WTC11 (cell line): ENCODE results near the gene KRTAP9-2. TPM values are rescaled to one million over a fixed set of nuclear protein-coding genes. Genes with fewer than 3 reads are reported as not detected.

Experiments used
- ATAC-seq: fragments of 200-7000 bp; cut with Tn5 transposase; 2 replicates; pipeline ENCODE4 v1.10.0; 2021; ENCODE audit warnings: mild to moderate bottlenecking, moderate library complexity
- CTCF ChIA-PET: fragments of 300-600 bp; sonication (Branson Sonifier 250); formaldehyde crosslinking; loops from one replicate; lab custom pipeline; 2021; ENCODE audit warnings: antibody characterized with exemption; lab: Charles Lee
- POLR2A ChIA-PET: fragments of 350-600 bp; sonication (Branson Sonifier 250); formaldehyde crosslinking; loops from one replicate; lab custom pipeline; 2021; ENCODE audit warnings: antibody characterized with exemption; lab: Charles Lee
- DNase-seq: peaks from one replicate; pipeline ENCODE4 v3.0.0; 2021; ENCODE audit warnings: low spot score
- H3K27ac Mint-ChIP-seq: 2 replicates; pipeline ENCODE4 v1.8.0; 2021; ENCODE audit warnings: mixed read lengths
- H3K27me3 Mint-ChIP-seq: 2 replicates; pipeline ENCODE4 v1.8.0; 2021; ENCODE audit warnings: low read depth, mild to moderate bottlenecking, moderate library complexity, mixed read lengths
- H3K36me3 Mint-ChIP-seq: 2 replicates; pipeline ENCODE4 v1.8.0; 2021; ENCODE audit warnings: mixed read lengths
- H3K4me1 Mint-ChIP-seq: 2 replicates; pipeline ENCODE4 v1.8.0; 2022; ENCODE audit warnings: mixed read lengths
- H3K4me3 Mint-ChIP-seq: 2 replicates; pipeline ENCODE4 v1.8.0; 2021; ENCODE audit warnings: mild to moderate bottlenecking, moderate library complexity, mixed read lengths
- H3K9me3 Mint-ChIP-seq: 2 replicates; pipeline ENCODE4 v1.8.0; 2021; ENCODE audit warnings: mixed read lengths
- CBFB ChIP-seq: sonication (generic); formaldehyde crosslinking; IDR thresholded peaks from 2 replicates; pipeline ENCODE4 v1.8.1; 2022; ENCODE audit warnings: mild to moderate bottlenecking, low read depth, missing genetic modification reagents
- ESRRA ChIP-seq: sonication (generic); formaldehyde crosslinking; IDR thresholded peaks from 2 replicates; pipeline ENCODE4 v1.8.1; 2022; ENCODE audit warnings: mild to moderate bottlenecking, missing genetic modification reagents, borderline replicate concordance
- ETV6 ChIP-seq: sonication (generic); formaldehyde crosslinking; IDR thresholded peaks from 2 replicates; pipeline ENCODE4 v1.8.1; 2022; ENCODE audit warnings: mild to moderate bottlenecking, missing genetic modification reagents
- GRHL2 ChIP-seq: fragments of 250-450 bp; sonication (Bioruptor Pico); IDR thresholded peaks from 2 replicates; pipeline ENCODE4 v1.8.0; 2022; ENCODE audit warnings: mild to moderate bottlenecking, moderate library complexity; ENCODE audit not compliant: insufficient replicate concordance, severe bottlenecking
- GTF2I ChIP-seq: fragments of 250-450 bp; sonication (Bioruptor Pico); conservative IDR thresholded peaks from 2 replicates; pipeline ENCODE4 v1.4.0; 2021; ENCODE audit warnings: mild to moderate bottlenecking
- HMGA2 ChIP-seq: fragments of 250-450 bp; sonication (Bioruptor Pico); IDR thresholded peaks from 2 replicates; pipeline ENCODE4 v1.4.0; 2021; ENCODE audit warnings: mild to moderate bottlenecking, moderate library complexity
- JUN ChIP-seq: sonication (generic); formaldehyde crosslinking; IDR thresholded peaks from 2 replicates; pipeline ENCODE4 v1.8.0; 2023; ENCODE audit warnings: mild to moderate bottlenecking, missing genetic modification reagents
- MYBL2 ChIP-seq: sonication (generic); formaldehyde crosslinking; IDR thresholded peaks from 2 replicates; pipeline ENCODE4 v1.8.1; 2023; ENCODE audit warnings: mild to moderate bottlenecking, moderate library complexity, missing genetic modification reagents
- SMAD3 ChIP-seq: sonication (generic); formaldehyde crosslinking; IDR thresholded peaks from 2 replicates; pipeline ENCODE4 v1.8.0; 2022; ENCODE audit warnings: missing genetic modification reagents, mild to moderate bottlenecking, borderline replicate concordance
- TP53 ChIP-seq: sonication (generic); formaldehyde crosslinking; IDR thresholded peaks from 2 replicates; pipeline ENCODE4 v1.8.1; 2023; ENCODE audit warnings: mild to moderate bottlenecking, missing genetic modification reagents
- ZNF138 ChIP-seq: sonication (generic); formaldehyde crosslinking; conservative IDR thresholded peaks from 2 replicates; pipeline ENCODE4 v1.8.1; 2022; ENCODE audit warnings: mild to moderate bottlenecking, moderate library complexity, missing genetic modification reagents
- ZNF219 ChIP-seq: sonication (generic); formaldehyde crosslinking; IDR thresholded peaks from 2 replicates; pipeline ENCODE4 v1.8.0; 2023; ENCODE audit warnings: missing genetic modification reagents, mild to moderate bottlenecking, borderline replicate concordance
- ZNF232 ChIP-seq: sonication (generic); formaldehyde crosslinking; IDR thresholded peaks from 2 replicates; pipeline ENCODE4 v1.8.0; 2022; ENCODE audit warnings: mild to moderate bottlenecking, missing genetic modification reagents
- ZNF423 ChIP-seq: fragments of 250-450 bp; sonication (Bioruptor Pico); IDR thresholded peaks from 2 replicates; pipeline ENCODE4 v2.1.2; 2022; ENCODE audit warnings: mild to moderate bottlenecking, moderate library complexity
- ZNF671 ChIP-seq: fragments of 250-450 bp; sonication (Bioruptor Pico); IDR thresholded peaks from 2 replicates; pipeline ENCODE4 v1.8.0; 2021; ENCODE audit warnings: mild to moderate bottlenecking
- total RNA-seq: library from RNA; stranded (reverse); gene quantifications from 3 replicates; pipeline ENCODE4 v1.2.3, GENCODE V29; 2021
- TF ChIP-seq, protein P1 (sequence below): sonication (generic); formaldehyde crosslinking; IDR thresholded peaks from 2 replicates; pipeline ENCODE4 v1.8.1; 2023; ENCODE audit warnings: mild to moderate bottlenecking, moderate library complexity, missing genetic modification reagents
- TF ChIP-seq, protein P2 (sequence below): sonication (generic); formaldehyde crosslinking; IDR thresholded peaks from 2 replicates; pipeline ENCODE4 v1.8.0; 2022; ENCODE audit warnings: mild to moderate bottlenecking, missing genetic modification reagents
- TF ChIP-seq, protein P3 (sequence below): fragments of 200-600 bp; IDR thresholded peaks from 2 replicates; pipeline ENCODE4 v1.8.0; 2022; ENCODE audit warnings: antibody characterized with exemption
- TF ChIP-seq, protein P4 (sequence below): sonication (generic); formaldehyde crosslinking; IDR thresholded peaks from 2 replicates; pipeline ENCODE4 v1.8.1; 2023; ENCODE audit warnings: mild to moderate bottlenecking, missing genetic modification reagents
- TF ChIP-seq, protein P5 (sequence below): sonication (generic); formaldehyde crosslinking; IDR thresholded peaks from 2 replicates; pipeline ENCODE4 v1.8.0; 2023; ENCODE audit warnings: missing genetic modification reagents
- TF ChIP-seq, protein P6 (sequence below): sonication (generic); formaldehyde crosslinking; IDR thresholded peaks from 2 replicates; pipeline ENCODE4 v1.8.1; 2023; ENCODE audit warnings: mild to moderate bottlenecking, missing genetic modification reagents, moderate library complexity
- TF ChIP-seq, protein P7 (sequence below): sonication (generic); formaldehyde crosslinking; IDR thresholded peaks from 2 replicates; pipeline ENCODE4 v1.8.1; 2023; ENCODE audit warnings: mild to moderate bottlenecking, missing genetic modification reagents, moderate library complexity

The KRTAP9-2 gene
- total RNA-seq, 1 experiment from 2014 or later: not detected

DNA sequence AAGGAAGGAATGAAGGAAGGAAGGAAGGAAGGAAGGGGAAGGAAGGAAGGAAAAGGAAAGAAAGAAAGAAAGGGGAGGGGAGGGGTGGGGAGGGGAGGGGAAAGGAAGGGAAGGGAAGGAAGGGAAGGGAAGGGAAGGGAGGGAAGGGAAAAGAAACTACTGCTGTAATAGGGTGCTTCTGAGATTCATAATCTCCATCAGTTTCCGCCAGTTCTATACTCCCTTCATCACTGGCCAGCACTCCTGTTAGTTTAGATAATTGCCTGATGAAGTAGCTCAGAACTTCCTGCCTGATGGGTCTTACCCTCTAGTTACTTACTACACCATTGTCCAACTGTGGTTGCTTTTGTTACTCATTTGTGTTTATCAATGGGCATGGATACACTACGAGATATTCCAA lies 36.8 kb downstream of the KRTAP9-2 start (continued):
- no peak for TF ChIP-seq HMGA2 (CRISPR knock-in tag)
- TF ChIP-seq, protein P1, sequence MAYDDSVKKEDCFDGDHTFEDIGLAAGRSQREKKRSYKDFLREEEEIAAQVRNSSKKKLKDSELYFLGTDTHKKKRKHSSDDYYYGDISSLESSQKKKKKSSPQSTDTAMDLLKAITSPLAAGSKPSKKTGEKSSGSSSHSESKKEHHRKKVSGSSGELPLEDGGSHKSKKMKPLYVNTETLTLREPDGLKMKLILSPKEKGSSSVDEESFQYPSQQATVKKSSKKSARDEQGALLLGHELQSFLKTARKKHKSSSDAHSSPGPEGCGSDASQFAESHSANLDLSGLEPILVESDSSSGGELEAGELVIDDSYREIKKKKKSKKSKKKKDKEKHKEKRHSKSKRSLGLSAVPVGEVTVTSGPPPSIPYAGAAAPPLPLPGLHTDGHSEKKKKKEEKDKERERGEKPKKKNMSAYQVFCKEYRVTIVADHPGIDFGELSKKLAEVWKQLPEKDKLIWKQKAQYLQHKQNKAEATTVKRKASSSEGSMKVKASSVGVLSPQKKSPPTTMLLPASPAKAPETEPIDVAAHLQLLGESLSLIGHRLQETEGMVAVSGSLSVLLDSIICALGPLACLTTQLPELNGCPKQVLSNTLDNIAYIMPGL (CRISPR knock-in tag): no peak
- TF ChIP-seq ZNF423: no peak
- TF ChIP-seq SMAD3 (CRISPR knock-in tag): no peak
- no peak for TF ChIP-seq ZNF232 (CRISPR knock-in tag)
- TF ChIP-seq ETV6 (CRISPR knock-in tag): no peak
- TF ChIP-seq, protein P2, sequence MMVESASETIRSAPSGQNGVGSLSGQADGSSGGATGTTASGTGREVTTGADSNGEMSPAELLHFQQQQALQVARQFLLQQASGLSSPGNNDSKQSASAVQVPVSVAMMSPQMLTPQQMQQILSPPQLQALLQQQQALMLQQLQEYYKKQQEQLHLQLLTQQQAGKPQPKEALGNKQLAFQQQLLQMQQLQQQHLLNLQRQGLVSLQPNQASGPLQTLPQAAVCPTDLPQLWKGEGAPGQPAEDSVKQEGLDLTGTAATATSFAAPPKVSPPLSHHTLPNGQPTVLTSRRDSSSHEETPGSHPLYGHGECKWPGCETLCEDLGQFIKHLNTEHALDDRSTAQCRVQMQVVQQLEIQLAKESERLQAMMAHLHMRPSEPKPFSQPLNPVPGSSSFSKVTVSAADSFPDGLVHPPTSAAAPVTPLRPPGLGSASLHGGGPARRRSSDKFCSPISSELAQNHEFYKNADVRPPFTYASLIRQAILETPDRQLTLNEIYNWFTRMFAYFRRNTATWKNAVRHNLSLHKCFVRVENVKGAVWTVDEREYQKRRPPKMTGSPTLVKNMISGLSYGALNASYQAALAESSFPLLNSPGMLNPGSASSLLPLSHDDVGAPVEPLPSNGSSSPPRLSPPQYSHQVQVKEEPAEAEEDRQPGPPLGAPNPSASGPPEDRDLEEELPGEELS: no peak

DNA sequence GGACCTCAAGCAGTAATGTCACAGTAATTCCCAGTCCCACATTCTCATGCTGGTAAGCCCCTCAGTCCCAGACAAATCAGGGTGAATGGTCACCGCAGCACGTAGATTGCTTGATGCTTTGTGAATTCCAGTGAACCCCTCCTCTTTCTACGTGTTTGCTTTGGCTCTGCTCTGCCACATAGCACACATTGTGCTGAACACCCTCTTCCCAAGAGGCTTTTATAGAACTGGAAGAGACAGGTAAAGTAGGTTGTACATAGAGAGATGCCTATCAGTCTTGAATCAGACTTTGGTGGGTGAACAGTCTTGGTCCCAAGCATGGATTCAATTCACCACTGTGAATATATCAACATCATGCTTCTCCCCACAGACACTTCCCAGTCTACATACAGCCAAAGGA lies 38.2 kb downstream of the KRTAP9-2 start:
- no peaks in the 10 kb centered on the region for H3K36me3 Mint-ChIP-seq
- H3K9me3 Mint-ChIP-seq: no peaks in the 10 kb centered on the region
- ATAC-seq: no peak
- ChIA-PET CTCF (no interaction called here), POLR2A (interaction anchor here (0.6 kb wide), 1 partner anchor 135 kb away, joined by 3 read pairs; no protein-coding TSS in a partner anchor)
- no peak for TF ChIP-seq ZNF671 (CRISPR knock-in tag)
- TF ChIP-seq, protein P3, sequence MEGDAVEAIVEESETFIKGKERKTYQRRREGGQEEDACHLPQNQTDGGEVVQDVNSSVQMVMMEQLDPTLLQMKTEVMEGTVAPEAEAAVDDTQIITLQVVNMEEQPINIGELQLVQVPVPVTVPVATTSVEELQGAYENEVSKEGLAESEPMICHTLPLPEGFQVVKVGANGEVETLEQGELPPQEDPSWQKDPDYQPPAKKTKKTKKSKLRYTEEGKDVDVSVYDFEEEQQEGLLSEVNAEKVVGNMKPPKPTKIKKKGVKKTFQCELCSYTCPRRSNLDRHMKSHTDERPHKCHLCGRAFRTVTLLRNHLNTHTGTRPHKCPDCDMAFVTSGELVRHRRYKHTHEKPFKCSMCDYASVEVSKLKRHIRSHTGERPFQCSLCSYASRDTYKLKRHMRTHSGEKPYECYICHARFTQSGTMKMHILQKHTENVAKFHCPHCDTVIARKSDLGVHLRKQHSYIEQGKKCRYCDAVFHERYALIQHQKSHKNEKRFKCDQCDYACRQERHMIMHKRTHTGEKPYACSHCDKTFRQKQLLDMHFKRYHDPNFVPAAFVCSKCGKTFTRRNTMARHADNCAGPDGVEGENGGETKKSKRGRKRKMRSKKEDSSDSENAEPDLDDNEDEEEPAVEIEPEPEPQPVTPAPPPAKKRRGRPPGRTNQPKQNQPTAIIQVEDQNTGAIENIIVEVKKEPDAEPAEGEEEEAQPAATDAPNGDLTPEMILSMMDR: no peak
- TF ChIP-seq, protein P4, sequence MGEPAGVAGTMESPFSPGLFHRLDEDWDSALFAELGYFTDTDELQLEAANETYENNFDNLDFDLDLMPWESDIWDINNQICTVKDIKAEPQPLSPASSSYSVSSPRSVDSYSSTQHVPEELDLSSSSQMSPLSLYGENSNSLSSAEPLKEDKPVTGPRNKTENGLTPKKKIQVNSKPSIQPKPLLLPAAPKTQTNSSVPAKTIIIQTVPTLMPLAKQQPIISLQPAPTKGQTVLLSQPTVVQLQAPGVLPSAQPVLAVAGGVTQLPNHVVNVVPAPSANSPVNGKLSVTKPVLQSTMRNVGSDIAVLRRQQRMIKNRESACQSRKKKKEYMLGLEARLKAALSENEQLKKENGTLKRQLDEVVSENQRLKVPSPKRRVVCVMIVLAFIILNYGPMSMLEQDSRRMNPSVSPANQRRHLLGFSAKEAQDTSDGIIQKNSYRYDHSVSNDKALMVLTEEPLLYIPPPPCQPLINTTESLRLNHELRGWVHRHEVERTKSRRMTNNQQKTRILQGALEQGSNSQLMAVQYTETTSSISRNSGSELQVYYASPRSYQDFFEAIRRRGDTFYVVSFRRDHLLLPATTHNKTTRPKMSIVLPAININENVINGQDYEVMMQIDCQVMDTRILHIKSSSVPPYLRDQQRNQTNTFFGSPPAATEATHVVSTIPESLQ: no peak
- TF ChIP-seq ZNF138 (CRISPR knock-in tag): no peak
- no peak for TF ChIP-seq ESRRA (CRISPR knock-in tag)
- TF ChIP-seq GRHL2: no peak
- H3K27me3 Mint-ChIP-seq: peaks cover 4% of the 10 kb centered on the region; the same call in 1 of the 2 replicates
- no peak for DNase-seq
- no peak overlapping the region for H3K27ac Mint-ChIP-seq
- H3K4me1 Mint-ChIP-seq: no peaks in the 10 kb centered on the region
- no peak overlapping the region for H3K4me3 Mint-ChIP-seq

DNA sequence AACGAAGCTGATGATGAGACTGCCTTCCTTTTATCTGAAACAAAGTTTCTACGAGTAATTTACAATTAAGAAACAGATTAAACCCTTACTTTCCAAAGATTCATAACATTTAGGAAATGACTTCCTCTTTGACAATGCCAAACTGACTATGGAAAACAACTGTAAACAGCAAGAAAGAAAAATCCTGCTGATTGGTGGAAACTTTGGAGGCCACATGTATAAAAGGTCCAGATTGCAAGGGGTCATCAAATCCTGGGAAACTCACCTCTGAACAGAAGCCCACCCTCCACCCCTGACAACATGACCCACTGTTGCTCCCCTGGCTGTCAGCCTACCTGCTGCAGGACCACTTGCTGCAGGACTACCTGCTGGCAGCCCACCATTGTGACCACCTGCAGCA lies 38.6 kb downstream of the KRTAP9-2 start, which contains the start of gene KRTAP9-6:
KRTAP9-6 (plus strand) TSS at position 301 of the 400 bp plus-strand sequence; CDS start at position 301, 0 bp downstream.
- H3K27me3 Mint-ChIP-seq: peaks cover 4% of the 10 kb centered on the region; the same call in 1 of the 2 replicates
- CTCF ChIA-PET: no interaction called here
- no peaks in the 10 kb centered on the region for H3K9me3 Mint-ChIP-seq
- no peaks in the 10 kb centered on the region for H3K4me1 Mint-ChIP-seq
- no peak for ATAC-seq
- H3K36me3 Mint-ChIP-seq: no peaks in the 10 kb centered on the region
- DNase-seq: no peak
- no peak within 1 kb of the TSS for H3K27ac Mint-ChIP-seq
- POLR2A ChIA-PET: no interaction called here
- H3K4me3 Mint-ChIP-seq: no peak within 1 kb of the TSS
- TF ChIP-seq JUN (CRISPR knock-in tag) (no peak), HMGA2 (CRISPR knock-in tag) (no peak), MYBL2 (no peak), CBFB (CRISPR knock-in tag) (no peak), TP53 (CRISPR knock-in tag) (no peak), ZNF138 (CRISPR knock-in tag) (no peak), ZNF219 (no peak), GTF2I (CRISPR knock-in tag) (no peak)
- TF ChIP-seq, protein P5, sequence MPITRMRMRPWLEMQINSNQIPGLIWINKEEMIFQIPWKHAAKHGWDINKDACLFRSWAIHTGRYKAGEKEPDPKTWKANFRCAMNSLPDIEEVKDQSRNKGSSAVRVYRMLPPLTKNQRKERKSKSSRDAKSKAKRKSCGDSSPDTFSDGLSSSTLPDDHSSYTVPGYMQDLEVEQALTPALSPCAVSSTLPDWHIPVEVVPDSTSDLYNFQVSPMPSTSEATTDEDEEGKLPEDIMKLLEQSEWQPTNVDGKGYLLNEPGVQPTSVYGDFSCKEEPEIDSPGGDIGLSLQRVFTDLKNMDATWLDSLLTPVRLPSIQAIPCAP (CRISPR knock-in tag): no peak
- TF ChIP-seq, protein P6, sequence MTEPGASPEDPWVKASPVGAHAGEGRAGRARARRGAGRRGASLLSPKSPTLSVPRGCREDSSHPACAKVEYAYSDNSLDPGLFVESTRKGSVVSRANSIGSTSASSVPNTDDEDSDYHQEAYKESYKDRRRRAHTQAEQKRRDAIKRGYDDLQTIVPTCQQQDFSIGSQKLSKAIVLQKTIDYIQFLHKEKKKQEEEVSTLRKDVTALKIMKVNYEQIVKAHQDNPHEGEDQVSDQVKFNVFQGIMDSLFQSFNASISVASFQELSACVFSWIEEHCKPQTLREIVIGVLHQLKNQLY (CRISPR knock-in tag): no peak
- TF ChIP-seq, protein P7, sequence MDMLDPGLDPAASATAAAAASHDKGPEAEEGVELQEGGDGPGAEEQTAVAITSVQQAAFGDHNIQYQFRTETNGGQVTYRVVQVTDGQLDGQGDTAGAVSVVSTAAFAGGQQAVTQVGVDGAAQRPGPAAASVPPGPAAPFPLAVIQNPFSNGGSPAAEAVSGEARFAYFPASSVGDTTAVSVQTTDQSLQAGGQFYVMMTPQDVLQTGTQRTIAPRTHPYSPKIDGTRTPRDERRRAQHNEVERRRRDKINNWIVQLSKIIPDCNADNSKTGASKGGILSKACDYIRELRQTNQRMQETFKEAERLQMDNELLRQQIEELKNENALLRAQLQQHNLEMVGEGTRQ (CRISPR knock-in tag): no peak
